Right hindlimb (tissue), 1 donor: ENCODE results near the gene POLG2.
"Not testable (repeated sequence)": the region's sequence is repeated elsewhere in the genome, so short reads cannot be mapped to it uniquely, and the experiment has no call there.

Experiments
- DNase-seq: peaks from one replicate; pipeline ENCODE4 v3.0.0-alpha.2; 2018

Gene POLG2

GRCh38 chr17:64439521-64439920, 57.3 kb downstream of the POLG2 start:
- not testable (repeated sequence) for DNase-seq

GRCh38 chr17:64437944-64438525, 58.8 kb downstream of the POLG2 start:
- DNase-seq = no peak

GRCh38 chr17:64431534-64431933, 65.3 kb downstream of the POLG2 start:
- no peak for DNase-seq

GRCh38 chr17:64430036-64430435, 66.8 kb downstream of the POLG2 start:
- DNase-seq = not testable (repeated sequence)

- DNase-seq = no peak
Observed at GRCh38 chr17:64428406-64428805, 68.4 kb downstream of the POLG2 start.
